HG03064 (cell line): ENCODE results near the gene CAPN15.
"Not testable (repeated sequence)": the region's sequence is repeated elsewhere in the genome, so short reads cannot be mapped to it uniquely, and the experiment has no call there.

ENCODE experiments used
- ATAC-seq: cut with Tn5 transposase; IDR thresholded peaks from one replicate; pipeline ENCODE4 v1.9.1; 2021; ENCODE audit warnings: low read depth; ENCODE audit not compliant: unreplicated experiment

Gene CAPN15

GRCh38 chr16:588889-589657 lies 61.6 kb downstream of the CAPN15 start:
- peak; percentile 60 for ATAC-seq

DNA sequence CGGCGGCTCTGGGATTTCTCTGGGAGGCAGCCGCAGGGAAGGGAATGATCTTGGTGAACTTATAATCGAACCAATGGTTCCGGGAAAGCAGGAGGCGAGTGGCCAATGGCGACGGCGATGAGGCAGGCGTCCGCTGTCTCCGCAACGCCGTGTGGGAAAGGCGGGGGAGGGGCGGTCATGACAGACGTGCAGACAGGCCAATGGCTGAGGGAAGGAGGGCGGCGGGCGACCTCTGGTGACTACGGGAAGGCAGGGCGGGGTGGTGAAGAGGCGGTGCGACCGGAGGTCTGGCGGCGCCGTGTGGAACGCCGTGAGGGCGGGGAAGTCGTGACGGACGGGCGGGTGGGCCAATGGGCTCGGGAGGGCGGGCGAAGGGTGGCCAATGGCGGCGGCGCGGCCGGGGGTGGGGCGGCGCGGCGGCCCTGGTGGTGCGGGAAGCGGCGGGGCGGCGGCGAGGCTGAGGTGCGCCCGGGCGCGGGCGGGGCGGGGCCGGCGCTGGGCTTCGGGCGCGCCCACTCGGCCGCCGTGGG lies 62.2 kb downstream of the CAPN15 start, which contains the start of gene RAB40C:
TSS of gene RAB40C (plus strand) at position 409 of the 530 bp plus-strand sequence. CDS start 226 bp downstream, outside the sequence.
- ATAC-seq = peak; percentile 62

DNA sequence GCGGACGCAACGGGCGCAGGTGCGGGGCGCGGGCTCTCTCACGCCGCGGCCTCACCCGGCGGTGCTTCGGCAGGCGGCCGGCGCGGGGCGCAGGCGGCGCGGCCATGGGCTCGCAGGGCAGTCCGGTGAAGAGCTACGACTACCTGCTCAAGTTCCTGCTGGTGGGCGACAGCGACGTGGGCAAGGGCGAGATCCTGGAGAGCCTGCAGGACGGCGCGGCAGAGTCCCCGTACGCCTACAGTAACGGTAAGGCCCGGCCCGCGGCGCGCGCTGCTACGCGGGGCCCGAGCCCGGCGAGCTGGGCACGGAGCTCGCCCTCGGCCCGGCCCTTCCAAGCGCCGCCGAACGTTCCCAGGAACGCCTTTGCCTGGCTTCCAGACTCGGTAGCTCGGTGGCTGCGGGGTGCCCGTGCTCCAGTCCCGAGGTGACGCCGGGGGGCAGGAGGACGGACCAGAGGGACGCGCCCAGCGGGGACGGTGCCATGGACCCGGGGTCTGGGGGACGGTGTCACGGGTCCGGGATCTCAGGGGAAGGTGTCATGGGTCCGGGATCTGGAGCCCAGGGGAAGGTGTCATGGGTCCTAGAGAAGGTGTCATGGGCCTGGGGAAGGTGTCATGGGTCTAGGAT lies 62.8 kb downstream of the CAPN15 start:
- ATAC-seq = peak; percentile 4

- ATAC-seq = no peak
Measured at GRCh38 chr16:590815-591200, 63.3 kb downstream of the CAPN15 start.

GRCh38 chr16:591231-591630 lies 63.7 kb downstream of the CAPN15 start:
- no peak for ATAC-seq

- ATAC-seq = no peak
Measured at GRCh38 chr16:591892-592517, 64.5 kb downstream of the CAPN15 start.

- no peak for ATAC-seq
Measured at GRCh38 chr16:592518-593306, 65.2 kb downstream of the CAPN15 start.

DNA sequence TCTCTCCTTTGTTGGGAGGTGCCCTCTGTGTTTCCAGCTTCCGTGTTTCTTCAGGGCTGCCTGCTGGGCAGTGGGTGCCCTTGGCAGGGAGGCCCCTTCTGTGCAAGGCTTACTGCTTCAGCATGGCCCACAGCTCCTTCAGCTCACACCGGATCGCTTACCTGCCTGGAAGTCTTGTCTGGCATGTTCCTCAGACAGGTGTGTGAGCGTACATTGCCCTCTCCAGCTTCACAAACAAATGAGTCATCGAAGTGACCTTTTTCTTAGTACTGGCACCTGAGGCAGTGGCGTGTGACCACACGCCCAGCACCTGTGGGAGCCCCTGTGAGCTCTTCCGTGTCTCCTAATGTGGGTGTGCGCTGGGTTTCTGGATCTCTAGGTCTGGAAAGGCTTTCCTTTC lies 65.9 kb downstream of the CAPN15 start:
- ATAC-seq = no peak

- ATAC-seq = no peak
Measured at GRCh38 chr16:593807-594206, 66.3 kb downstream of the CAPN15 start.

GRCh38 chr16:595094-595528 lies 67.6 kb downstream of the CAPN15 start:
- ATAC-seq = no peak

DNA sequence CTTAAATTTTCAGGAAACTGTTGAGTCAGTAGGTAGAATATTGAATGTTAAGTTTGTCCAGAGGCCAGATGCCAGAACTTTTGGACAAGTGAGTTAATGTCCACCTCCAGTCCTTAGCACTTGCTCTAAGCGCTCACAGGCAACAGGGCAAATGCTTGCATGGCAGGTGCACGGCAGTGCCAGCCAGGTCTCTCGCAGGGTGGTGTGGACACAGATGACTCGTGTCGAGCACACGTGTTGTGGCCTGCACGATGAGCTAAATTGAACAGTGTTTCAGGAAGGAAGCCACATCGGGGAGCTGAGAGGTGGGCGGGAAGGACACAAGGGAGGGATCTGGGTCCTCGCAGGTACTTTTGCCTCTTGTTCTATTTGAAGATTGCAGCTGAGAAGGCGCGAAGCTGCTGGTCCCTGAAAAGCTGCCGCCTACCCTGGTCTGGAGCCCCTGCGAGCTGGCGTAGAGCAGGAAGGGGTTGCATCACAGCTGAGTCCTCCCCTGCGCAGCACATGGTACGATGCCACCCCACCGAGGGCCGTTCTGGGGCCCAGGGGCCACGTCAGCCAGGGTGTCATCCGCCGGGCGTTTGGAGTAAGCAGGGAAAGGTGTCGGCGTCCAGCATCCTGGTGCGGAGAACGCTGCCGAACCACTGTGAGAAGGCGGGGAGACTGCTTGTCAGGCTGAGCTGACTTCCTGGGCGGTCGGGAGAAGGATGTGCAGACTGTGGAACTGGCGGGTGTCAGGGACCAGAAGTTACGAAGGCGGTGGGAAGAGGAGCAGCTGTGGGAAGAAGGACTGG lies 68.6 kb downstream of the CAPN15 start:
- no peak for ATAC-seq

GRCh38 chr16:596736-597060 lies 69.2 kb downstream of the CAPN15 start:
- no peak for ATAC-seq

GRCh38 chr16:597655-598054 lies 70.1 kb downstream of the CAPN15 start:
- ATAC-seq = not testable (repeated sequence)

DNA sequence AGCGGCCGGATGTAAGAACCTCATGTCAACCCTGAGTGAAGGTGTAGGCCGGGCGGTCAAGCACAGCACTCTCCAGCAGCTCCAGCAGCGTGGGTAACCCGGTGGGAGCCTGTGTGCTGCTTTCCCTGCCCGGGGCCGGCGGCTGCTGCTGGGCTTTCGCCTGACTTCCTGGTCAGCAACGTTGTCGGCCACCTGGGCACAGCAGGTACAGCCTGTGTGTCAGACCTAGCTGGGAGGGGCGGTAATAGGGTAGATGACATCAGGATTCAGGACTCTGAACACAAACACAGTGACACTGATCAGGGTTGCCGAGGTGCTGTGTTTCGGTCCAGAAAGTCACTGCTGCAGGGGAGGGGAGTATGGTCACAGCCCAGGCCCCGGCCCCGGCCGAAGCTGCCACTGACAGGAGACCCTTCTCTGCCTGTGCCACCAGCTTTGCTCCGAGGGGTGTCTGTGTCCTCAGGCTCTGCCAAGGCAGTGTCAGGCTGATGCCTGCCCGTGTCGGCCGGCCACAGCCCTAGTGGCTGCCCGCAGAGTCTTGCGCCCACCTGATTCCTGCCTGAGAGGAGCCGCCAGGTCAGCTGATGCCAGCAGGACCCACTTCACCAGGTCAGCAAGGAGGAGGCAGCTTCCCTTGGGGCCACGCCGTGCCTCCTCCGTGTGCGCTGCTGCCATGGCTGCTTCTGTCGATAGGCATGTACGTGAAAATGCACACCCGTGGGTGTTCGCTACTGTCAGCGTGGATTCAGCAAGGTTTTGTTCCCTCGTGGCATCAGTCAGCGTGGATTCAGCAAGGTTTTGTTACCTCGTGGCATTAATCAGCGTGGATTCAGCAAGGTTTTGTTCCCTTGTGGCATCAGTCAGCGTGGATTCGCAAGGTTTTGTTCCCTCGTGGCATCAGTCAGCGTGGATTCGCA lies 71.6 kb downstream of the CAPN15 start:
- no peak for ATAC-seq

DNA sequence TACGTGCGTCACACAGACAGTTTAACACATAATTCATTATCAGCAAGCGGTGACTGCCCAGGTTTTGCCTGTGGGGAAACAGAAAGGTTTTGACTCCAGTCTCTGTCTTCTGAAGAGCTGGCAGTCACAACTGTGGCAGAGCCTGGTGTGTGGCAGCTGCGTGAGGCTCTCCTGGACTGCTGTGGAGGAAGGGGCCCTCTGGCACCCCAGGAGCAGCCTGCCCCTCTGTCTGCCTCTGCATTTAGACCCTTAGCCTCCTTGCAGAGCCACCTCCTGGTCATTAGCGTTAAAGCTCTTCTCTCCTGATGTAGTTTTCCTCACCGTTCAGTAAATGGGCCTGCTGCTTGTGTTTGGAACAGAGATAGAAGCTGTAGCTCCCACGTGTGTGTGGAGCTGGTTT lies 73.3 kb downstream of the CAPN15 start:
- ATAC-seq = no peak

- no peak for ATAC-seq
Measured at GRCh38 chr16:603933-604332, 76.4 kb downstream of the CAPN15 start.
